HG02852 (cell line): ENCODE measurements around the gene SCO2.

ENCODE experiments used
- ATAC-seq: cut with Tn5 transposase; IDR thresholded peaks from one replicate; pipeline ENCODE4 v1.9.1; 2021; ENCODE audit warnings: mild to moderate bottlenecking, moderate library complexity; ENCODE audit not compliant: unreplicated experiment

The SCO2 gene

DNA sequence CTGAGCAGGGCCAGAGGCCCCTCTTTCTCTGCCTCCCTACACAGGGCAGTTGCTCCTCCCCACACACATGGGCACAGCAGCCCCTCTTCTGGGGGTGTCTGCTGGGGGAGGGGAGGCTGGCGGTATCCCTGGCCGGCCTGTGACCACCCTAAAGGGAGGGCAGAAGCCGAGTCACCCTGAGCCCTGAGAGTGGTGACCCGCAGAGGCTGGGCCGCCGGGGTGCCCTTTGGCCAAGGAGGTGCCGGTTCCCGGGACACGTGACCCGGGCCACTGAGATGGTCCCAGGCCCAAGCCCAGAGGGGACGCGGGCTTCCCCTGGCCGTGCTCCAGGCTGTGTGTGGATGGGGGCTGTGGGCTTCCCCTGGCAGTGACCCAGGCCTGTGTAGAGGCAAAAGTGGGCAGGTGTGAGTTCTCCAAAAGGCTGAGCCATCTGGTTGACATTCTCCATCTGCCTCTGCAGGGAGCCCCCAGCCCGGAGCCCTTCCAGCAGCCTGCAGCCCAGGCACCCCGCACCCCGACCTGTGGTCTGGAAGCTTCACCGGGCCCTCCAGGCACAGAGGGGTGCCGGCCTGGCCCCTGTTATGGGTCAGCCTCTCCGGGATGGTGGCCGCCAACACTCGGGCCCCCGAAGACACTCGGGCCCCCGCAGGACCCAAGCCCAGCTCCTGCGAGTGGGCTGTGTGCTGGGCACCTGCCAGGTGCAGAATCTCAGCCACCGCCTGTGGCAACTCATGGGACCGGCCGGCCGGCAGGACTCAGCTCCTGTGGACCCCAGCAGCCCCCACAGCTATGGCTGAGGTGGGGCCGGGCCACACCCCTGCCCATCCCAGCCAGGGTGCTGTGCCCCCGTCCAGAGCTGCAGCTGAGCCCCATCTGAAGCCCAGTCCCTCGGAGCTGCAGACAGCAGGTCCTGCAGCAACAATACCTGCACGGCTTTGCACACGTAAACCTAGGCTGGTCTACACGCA is 43.0 kb downstream of the SCO2 start:
- no peak for ATAC-seq

- ATAC-seq: no peak
Observed at GRCh38 chr22:50481440-50482106, 43.8 kb downstream of the SCO2 start, which contains the start of gene ADM2. Gene ADM2, plus strand, starts transcription at chr22:50481543. Its CDS starts 305 bp downstream, at chr22:50481848.

DNA sequence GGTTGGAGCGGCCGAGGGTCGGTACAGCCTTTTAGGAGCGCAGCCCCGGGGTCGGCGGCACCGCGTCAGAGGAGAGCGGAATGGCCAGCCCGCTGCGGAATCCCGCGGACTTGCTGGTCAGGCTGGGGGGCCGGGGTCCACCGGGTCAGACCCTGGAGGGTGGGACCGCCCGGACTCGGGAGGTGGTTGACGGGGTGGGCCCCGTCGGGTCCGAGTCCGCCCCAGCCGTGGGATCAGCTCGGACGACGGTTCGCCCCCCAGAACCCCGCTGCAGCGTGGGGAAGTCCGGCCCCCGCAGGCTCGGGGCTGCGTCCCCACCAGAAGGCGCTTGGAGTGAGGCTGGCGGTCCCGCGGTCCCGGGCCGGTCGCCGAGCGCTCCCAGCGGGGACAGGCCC is 44.4 kb downstream of the SCO2 start:
- no peak for ATAC-seq

DNA sequence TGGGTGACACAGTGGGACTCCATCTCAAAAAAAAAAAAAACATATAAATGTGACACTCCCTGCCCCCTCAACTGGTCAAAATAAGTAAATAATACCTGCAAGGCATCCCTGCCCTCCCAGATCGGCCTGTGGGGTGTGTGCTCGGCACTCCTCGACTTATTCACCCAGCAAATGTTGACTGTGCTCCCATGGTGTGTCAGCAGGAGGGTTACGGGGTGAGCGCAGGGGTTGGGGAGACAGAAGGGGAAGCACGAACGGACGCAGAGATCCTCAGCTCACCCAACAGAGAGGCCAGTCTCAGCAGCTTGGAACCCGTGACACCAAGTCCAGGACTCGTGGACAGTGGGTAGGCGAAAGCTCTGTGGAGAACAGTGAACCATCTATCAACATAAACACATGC is 45.7 kb downstream of the SCO2 start:
- ATAC-seq: no peak

- no peak for ATAC-seq
Observed at GRCh38 chr22:50477923-50478322, 47.5 kb downstream of the SCO2 start.

DNA sequence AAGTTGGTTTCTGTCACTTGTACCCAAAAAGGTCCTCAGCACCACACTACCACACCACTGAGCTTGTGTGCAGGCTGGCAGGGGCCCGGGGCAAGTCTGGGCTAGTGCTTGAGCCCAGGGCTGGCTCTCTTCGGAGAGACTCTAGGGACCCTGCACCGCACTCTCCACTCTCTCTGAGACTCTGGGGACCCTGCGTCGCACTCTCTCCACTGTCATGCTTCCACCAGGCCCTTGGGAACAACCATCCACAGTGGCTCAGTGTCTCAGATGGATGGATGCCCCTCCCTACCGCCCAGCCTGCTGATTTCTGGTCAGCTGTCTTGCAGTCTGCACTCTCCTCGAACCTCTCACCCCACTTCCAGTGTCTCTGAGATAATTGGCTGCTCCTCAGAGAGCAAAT is 48.5 kb downstream of the SCO2 start:
- no peak for ATAC-seq

GRCh38 chr22:50475652-50476002 is 49.8 kb downstream of the SCO2 start:
- ATAC-seq: no peak

DNA sequence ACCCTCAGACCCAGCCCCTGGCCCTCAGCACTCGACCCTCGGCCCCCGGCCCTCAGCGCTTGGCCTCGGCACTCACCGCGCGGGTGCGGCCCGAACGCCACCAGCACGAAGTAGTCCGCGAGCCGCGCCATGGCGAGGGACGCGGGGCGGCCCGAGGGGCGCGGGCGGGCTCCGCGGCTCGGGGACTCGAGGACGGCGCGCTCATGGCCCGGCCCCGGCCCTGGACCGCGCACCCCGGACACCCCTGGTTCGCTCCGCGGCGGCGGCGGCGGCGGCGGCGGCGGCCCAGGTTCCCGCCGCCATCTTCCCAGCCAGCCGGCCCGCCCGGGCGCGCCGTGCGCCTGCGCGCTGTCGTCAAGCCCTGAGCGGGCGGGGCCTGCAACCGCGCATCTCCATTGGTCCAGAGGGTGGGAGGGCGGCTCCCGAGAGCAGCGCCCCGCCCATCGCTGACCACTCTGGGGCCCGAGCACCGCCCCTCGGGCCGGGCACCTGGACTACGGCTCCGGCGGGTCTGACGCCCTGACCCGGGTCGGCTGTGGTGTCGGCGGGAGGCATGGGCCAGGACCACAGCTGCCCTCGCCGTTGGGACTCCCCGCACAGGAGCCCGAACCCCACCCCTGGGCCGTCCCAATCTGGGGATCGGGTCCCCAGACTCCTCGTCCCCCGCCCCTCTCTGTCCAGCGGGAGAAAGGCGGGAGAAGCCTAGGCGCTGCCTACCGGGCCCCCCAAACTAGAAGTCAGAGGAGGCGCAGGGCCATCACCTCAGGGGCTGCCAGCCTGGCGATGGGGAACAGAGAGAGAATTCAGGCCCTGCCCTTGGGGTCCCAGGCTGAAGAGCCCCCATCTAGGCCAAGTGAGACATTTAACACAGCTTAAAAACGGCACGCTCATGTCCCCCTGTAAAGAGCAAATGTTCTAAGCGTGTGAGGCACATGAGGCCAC is 50.4 kb downstream of the SCO2 start, which contains the start of gene SBF1:
SBF1 (minus strand) TSS at position 326 of the 942 bp plus-strand sequence; CDS start at position 131, 195 bp downstream.
- peak; percentile 81 for ATAC-seq

DNA sequence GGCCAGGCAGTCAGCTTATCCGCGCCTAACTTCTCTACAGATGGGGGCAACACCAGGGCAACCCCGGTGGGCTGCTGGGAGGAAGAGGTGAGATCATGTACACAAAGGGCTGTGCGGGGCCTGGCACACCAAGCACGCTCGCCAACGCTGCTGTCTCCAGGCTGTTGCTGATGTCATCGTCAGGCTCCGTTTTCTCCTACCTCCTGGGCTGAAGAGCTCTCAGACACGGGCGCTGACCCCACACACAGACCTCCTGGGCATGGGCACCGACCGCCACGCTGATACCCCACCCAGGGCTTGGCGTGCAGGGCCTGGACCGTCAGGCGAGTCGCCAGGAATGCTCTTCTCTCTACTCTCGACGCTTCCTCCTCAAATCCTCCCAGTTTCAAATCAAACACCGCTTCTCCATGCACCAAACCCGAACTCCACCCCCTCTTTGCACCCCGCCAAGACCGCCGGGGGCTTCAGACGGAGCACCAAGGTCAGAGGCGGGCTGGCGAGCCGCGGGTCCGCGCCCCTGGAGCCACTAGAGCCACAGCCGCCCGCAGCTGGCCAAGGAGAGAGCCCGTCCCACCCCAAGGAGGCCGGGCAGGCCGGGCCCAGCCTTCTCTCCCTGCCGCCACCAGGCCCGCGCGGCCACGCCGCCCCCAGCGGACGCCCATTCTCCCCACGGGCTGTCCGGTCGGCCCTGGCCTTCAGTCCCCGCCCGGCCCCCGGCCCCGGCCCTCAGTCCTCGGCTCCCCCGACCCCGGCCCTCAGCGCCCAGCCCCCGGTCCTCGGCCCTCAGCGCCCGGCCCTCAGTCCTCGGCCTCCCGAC is 51.3 kb downstream of the SCO2 start:
- peak; percentile 4 for ATAC-seq
